SK-N-SH treated with all-trans-retinoic acid at 6 μM for 48 hours (cell line): Measurements from ENCODE around the gene TMSB15A.
"Not testable (repeated sequence)": the region's sequence is repeated elsewhere in the genome, so short reads cannot be mapped to it uniquely, and the experiment has no call there.

ENCODE experiments used
- PATZ1 ChIP-seq: fragments of 250-450 bp; sonication (Bioruptor Pico); IDR thresholded peaks from 2 replicates; pipeline ENCODE4 v1.8.0; 2020; ENCODE audit warnings: mild to moderate bottlenecking, moderate library complexity, borderline replicate concordance
- TOX ChIP-seq: fragments of 250-450 bp; sonication (Bioruptor Pico); IDR thresholded peaks from 2 replicates; pipeline ENCODE4 v1.8.0; 2021; ENCODE audit warnings: mild to moderate bottlenecking, moderate library complexity, borderline replicate concordance

- TF ChIP-seq TOX, PATZ1 (CRISPR knock-in tag): not testable (repeated sequence)
These were observed 46.3 kb downstream of the TMSB15A start for GRCh38 chrX:102470215-102470614.
